ENCODE results near the gene SPRR1B.

- TF ChIP-seq POLR2AphosphoS5 (IDR thresholded peaks at IDR 0.05; ENCODE audit: insufficient read depth in 1 of 2, low read depth in 1 of 2) (no peak), CTCF (IDR thresholded peaks at IDR 0.05) (no peak)
These were observed 31.2 kb upstream of the SPRR1B start for GRCh38 chr1:152999818-153000217.
